ENCODE measurements around the gene ARHGAP15.

DNA sequence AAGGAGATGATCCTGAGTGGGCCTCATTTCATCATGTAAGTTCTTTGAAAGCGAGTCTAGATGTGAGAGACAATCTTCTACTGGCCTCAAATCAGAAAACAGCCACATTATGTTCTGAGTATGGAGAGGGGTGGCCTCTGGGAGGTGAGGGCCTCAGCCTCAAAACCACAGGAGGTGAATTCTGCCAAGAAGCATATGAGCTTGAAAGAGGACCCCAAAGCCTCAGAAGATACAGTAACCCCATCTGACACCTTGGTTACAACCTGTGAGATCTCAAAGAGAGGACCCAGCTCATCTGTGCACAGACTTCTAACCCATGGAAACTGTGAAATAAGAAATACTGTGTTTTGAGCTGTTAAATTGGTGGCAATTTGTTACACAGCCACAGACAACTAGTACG is 200.1 kb downstream of the ARHGAP15 start:
- TF ChIP-seq, protein P1, sequence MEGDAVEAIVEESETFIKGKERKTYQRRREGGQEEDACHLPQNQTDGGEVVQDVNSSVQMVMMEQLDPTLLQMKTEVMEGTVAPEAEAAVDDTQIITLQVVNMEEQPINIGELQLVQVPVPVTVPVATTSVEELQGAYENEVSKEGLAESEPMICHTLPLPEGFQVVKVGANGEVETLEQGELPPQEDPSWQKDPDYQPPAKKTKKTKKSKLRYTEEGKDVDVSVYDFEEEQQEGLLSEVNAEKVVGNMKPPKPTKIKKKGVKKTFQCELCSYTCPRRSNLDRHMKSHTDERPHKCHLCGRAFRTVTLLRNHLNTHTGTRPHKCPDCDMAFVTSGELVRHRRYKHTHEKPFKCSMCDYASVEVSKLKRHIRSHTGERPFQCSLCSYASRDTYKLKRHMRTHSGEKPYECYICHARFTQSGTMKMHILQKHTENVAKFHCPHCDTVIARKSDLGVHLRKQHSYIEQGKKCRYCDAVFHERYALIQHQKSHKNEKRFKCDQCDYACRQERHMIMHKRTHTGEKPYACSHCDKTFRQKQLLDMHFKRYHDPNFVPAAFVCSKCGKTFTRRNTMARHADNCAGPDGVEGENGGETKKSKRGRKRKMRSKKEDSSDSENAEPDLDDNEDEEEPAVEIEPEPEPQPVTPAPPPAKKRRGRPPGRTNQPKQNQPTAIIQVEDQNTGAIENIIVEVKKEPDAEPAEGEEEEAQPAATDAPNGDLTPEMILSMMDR (IDR thresholded peaks at IDR 0.05 in 8 of 11, conservative IDR thresholded peaks at IDR 0.05 in 3 of 11): no peak
- TF ChIP-seq POLR2A (IDR thresholded peaks at IDR 0.05) (no peak), POLR2AphosphoS5 (IDR thresholded peaks at IDR 0.05) (no peak)

All from spleen (tissue), 7 donors.